ENCODE data around the gene CPED1.

DNA sequence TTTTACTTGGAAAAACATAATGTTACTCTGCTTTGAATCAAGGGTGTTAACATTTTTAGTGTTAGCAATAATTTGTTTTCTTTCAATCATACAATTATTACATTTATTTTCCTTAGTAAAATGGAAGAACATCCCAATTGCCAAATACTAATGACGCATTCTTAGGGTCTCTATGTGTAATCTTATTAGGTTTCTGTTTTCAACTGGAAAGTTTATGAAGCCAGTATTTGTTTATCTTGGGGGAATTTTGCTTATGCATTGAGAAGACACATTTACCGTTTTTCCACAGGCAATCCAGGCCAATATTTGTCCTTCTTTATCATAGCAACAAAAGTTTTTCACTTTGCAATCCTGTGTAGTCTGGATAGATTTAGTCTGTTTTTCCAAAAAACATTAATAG is 134.5 kb downstream of the CPED1 start:
- TF ChIP-seq GLIS3 (CRISPR knock-in tag; IDR thresholded peaks at IDR 0.05) (no peak), ESRRG (CRISPR knock-in tag; IDR thresholded peaks at IDR 0.05) (no peak), PPARA (CRISPR knock-in tag; IDR thresholded peaks at IDR 0.05; ENCODE audit: borderline replicate concordance) (no peak), ARNTL (CRISPR knock-in tag; IDR thresholded peaks at IDR 0.05; ENCODE audit: borderline replicate concordance, low read depth) (no peak), ZFP30 (CRISPR knock-in tag; IDR thresholded peaks at IDR 0.05) (no peak), ZNF70 (CRISPR knock-in tag; IDR thresholded peaks at IDR 0.05) (no peak), PATZ1 (CRISPR knock-in tag; IDR thresholded peaks at IDR 0.05; ENCODE audit: borderline replicate concordance) (no peak), ISL1 (CRISPR knock-in tag; IDR thresholded peaks at IDR 0.05) (no peak), ZFP3 (CRISPR knock-in tag; IDR thresholded peaks at IDR 0.05) (no peak), ZC3H10 (CRISPR knock-in tag; IDR thresholded peaks at IDR 0.05) (no peak)

Data from SK-N-SH treated with all-trans-retinoic acid at 6 μM for 48 hours (cell line).